NCI-H1694 treated with DMSO at 0.1 percent for 48 hours (cell line): ENCODE measurements around the gene IL18.
"Not testable (repeated sequence)": the region's sequence is repeated elsewhere in the genome, so short reads cannot be mapped to it uniquely, and the experiment has no call there.

Experiments
- DNase-seq: peaks from one replicate; lab custom pipeline; 2025; lab: John Stamatoyannopoulos, UW

Gene IL18

DNA sequence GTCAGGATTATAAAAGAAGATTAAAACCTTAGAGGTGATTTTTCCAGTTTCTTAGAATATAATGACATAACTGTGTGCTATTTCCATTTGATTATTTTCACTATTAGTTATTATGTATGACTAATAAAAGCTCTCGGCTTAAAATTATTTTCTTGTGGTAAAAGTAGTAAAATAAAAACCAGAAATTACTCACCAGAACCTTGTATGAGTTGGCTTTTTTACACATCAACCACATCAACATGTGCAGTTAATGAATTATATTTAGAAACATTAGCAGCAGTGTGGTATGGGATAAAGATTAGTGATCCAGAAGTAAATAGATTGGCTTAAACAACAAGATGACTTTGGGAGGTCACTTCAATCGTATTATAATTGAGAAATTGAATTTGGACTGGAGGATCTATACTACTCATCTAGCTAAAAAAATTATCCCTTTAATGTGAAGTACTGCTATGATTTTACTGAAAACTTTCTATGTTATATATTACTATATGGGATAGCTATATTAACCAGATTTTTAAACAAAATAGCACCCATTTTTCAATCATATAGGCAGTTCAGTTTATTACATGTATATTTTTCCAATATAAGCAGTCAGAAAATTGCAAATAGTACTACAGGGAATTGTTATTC lies 8.6 kb upstream of the IL18 start:
- DNase-seq, result no peak

GRCh38 chr11:112167145-112167544 lies 3.3 kb upstream of the IL18 start, which contains the start of gene TEX12:
TEX12 (plus strand) TSS chr11:112167372; CDS start chr11:112169269, 1,897 bp downstream.
- no peak for DNase-seq

DNA sequence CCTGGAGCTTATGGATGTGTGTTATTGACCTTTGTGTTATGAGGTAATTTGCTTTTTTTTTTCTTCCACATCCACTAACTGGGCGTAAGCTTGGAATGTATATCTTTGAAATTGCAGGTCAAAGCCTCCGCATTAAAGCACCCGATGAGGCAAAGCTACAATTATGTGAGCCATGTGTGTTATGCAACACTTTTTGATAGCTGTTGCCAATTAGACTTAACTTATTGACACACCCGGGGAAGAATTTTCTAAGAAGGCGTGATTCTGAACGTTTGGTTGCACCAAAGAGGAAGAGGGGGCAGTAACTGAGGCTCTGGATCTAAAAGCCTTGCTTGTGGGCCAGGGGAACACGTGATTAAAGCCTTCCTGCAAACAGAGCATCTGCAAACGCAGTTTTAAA lies 2.7 kb upstream of the IL18 start:
- no peak for DNase-seq

DNA sequence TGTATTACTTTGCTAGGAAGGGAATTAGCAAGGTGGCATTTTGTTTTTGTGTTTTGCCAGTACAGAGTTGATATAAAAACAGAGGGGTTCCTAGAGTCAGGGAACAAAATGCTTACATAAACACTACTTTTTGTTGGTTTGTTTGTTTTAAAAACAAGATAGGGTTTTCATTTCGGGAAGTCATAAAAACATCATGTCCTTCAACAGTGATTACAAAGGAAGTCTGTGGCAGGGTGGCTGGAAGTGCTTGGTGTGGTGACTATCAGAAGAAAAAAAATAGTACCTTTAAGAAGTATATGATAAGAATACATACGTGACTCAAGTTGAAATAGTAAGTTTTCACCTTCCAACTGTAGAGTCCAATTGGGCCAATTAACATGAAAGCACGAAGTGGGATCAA lies 1.2 kb upstream of the IL18 start:
- DNase-seq, result no peak

DNA sequence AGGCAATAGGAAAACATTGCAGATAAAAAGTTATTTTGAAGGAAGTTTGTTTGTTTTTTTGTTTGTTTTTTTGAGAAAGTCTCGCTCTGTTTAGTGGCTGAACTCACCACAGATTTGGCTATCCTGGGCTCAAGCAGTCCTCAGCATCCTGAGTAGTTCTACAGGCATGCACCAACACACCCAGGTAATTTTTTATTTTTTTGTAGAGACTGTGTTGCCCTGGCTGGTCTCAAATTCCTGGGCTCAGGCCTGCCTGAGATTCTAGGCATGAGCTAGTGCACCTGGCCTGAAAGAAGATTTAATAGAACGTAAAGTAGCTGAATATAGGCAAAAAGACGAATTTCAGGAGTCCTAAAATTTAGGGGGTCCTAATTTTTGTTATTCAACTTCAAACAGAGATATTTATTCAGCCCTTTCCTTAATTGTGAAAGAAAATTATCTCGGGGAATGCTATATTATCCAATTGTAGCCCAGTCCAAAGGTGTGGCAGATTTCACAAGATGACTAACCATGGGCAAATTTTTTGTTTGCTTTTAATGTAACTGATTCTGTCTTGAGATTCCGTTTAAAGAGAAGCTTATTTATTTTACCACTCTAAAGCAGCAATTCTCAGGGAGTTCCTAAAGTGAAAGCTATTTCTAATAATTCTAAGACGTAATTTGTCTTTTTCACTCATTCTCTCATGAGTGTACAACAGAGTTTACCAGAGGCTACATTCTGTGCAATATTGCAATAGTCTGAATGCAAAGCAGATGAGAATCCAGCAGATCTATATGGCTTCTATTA lies 940 bp downstream of the IL18 start:
- no peak for DNase-seq

DNA sequence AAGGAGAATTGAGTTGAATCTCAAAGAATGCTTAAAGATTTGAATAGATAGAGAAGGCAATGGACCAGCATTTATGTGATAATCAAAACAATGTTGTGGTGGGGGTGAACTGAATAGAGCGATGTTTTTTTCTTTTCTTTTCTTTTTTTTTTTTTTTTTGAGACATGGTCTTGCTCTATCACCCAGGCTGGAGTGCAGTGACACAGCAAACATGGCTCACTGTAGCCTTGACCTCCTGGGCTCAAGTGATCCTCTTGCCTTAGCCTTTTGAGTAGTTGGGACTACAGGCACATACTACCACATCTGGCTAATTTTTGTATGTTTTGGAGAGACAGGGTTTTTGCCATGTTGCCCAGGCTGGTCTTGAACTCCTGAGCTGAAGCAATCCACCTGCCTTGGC lies 1.7 kb downstream of the IL18 start:
- not testable (repeated sequence) for DNase-seq

- DNase-seq, result no peak
Measured at GRCh38 chr11:112161012-112161411, 2.9 kb downstream of the IL18 start.

- DNase-seq, result no peak
Measured at GRCh38 chr11:112160091-112160848, 3.6 kb downstream of the IL18 start.

DNA sequence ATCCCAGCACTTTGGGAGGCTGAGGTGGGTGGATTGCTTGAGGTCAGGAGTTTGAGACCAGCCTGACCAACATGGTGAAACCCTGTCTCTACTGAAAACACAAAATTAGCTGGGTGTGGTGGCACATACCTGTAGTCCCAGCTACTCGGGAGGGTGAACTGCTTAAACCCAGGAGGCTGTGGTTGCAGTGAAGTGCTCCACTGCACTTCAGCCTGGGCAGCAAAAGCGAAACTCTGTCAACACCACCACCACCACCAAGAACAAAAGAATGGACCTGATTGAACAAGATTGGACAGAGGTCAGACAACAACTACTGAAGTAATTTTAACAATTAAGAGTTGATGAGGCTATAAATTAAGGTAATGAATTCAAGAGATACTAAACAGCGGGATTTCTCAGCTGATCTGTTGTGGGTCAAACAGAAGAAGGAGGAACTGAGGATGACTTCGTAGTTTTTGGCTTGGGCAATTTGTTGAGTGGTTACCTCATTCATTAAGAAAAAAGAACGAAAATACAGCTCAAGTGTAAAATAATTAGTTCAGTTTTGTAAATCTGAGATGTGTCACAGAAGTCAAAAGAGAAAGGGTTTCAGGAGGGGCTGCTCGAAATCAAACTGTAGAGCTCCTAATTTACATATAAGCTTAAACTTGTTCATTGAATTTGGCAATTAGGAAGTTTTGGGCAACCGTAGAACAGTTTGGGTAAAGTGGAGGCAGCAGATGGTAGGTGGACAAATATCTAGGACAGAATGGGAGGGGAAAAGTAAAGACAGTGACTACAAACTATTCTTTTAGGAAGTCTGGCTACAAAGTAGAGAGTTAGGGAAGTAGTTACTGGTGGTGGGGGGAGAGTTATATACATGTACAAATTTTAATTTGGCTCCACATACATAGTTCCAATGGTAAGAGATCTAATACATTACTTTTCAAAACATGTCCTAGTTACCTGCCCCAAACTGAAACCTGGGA lies 4.5 kb downstream of the IL18 start:
- no peak for DNase-seq

- no peak for DNase-seq
Measured at GRCh38 chr11:112156956-112157766, 6.7 kb downstream of the IL18 start.

DNA sequence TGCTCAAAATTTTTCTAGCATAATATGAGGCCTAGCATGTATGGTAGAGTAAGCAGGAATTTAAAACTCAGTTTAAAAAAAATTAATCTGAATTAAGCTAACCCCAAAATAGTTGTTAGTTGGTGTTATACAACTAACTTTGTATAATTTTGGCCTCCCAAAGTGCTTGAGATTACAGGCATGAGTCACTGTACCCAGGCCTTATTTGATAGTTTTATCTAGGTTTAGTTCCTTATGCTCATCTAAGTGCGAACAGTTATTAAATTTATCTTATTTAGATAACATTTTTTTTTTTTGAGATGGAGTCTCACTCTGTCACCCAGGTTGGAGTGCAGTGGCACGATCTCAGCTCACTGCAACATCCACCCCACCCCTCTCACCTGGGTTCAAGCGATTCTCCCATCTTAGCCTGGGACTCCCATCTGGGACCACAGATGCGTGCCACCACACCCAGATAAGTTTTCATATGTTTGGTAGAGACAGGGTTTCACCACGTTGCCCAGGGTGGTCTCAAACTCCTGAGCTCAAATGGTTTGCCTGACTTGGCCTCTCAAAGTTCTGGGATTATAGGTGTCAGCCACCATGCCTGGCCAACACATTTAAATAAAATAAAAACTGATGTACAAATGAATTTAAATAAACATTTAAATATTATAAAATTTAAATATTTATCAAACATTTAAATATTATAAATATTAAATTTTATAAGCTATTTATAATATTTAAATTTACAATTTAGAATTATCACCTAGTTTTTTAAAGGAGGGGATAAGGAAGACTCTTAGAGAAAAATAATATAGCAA lies 7.5 kb downstream of the IL18 start:
- DNase-seq, result no peak

GRCh38 chr11:112150517-112150916 lies 13.4 kb downstream of the IL18 start:
- DNase-seq, result no peak

DNA sequence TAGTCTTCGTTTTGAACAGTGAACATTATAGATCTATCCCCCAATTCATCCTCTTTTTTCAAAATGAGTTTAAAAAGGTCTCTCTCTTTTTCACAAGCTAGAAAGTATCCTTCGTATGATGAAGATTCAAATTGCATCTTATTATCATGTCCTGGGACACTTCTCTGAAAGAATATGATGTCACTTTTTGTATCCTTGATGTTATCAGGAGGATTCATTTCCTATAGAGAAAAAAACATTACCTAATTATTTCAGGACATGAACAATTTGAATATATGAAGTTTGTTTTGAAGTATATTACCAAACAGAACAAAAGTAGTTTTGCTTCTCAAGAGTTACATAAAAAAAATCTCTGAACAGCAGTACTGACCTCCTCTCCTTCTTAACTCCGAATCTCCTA lies 20.3 kb downstream of the IL18 start:
- DNase-seq, result no peak

GRCh38 chr11:112134473-112134872 lies 29.4 kb downstream of the IL18 start:
- DNase-seq, result no peak

DNA sequence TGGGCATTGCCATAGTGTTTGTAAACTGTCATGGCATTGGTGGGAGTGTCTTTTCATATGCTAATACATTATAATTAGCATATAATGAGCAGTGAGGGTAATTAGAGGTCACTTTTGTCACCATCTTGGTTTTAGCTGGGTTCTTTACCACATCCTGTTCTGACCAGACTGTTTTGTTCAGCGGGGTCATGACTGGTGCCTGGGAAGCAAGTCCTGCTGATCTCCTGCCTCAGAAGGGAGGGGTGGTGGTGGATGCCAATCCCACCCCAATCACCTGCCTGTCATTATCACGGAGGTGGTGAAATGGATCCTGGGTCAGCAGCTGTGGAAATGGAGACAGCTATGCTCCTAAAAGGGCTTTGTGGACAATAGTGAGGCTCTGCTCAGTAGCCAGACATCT lies 31.2 kb downstream of the IL18 start:
- no peak for DNase-seq

- no peak for DNase-seq
Measured at GRCh38 chr11:112129656-112130055, 34.2 kb downstream of the IL18 start.

DNA sequence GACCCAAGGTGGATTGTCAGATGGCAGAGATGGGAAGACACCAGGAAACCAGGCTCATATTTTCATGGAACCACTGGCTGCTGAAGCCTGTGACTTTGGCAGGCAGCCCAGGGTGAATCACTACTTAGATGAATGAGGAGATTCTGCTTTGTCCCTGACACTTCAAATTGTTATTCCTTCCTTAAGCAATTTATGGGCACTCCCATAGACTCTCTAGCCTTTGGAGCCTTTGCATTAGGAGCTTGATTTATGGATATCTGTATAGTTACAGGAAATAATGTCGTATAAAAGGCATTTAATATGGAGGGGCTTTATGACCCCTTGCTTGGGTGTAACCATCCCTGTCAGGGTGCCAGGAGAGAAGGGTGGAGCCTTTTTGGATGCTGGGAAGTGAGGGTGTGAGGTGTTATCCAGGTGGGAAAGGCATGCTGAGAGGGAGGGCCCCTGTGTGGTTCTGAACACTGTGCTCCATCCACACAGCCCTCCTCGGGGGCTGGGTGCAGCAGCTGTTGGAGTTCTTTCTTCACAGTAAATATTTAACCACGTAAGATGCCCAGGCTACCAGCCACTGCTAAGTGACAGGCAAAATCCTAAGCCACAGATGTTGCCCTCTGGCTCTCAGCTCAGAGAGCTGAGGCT lies 35.3 kb downstream of the IL18 start:
- DNase-seq, result no peak

DNA sequence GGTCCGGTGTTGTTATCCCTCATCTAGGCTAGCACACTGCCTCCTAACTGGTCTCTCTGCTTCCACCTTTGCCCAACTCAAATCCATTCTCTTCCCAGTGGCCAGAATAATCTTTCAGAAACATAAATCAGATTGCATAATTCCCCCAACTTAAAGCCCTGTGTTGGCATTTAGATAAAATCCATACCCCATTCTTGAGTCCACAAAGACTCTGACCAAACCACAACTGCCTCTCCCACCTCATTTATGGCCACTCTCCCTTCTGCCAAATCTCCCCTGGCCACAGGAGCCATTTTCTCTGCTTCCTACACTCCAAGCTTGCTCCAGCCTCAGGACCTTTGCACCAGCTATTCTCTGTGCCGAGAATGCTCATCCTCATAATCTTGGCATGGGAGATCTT lies 36.8 kb downstream of the IL18 start:
- DNase-seq, result no peak

DNA sequence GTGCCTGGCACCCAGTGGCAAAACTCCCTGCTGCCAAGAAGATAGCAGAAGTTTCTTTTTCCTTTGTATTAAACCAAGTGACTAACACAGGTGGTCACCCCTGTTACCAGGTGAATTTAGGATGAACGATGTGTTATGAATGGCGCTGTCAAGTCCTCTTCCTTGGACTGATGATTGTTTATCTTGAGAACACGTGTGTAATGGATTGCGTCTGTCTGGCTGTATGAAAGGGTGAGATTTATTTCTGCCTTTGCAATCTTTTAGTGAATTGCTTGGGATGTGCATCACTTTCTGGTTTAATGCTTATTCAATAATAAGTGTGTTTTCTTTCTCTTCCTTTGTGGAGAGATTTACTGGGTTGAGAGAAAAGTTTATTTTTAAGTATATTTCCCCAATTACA lies 40.8 kb downstream of the IL18 start:
- DNase-seq, result no peak
